Hypothalamus (tissue), 51 donors: ENCODE results near the gene SFMBT1.
"Not testable (repeated sequence)": the region's sequence is repeated elsewhere in the genome, so short reads cannot be mapped to it uniquely, and the experiment has no call there.

Experiments
- DNase-seq, 51 donors: peaks; one replicate each; lab custom pipeline; 2025; lab: John Stamatoyannopoulos, UW

Gene SFMBT1

DNA sequence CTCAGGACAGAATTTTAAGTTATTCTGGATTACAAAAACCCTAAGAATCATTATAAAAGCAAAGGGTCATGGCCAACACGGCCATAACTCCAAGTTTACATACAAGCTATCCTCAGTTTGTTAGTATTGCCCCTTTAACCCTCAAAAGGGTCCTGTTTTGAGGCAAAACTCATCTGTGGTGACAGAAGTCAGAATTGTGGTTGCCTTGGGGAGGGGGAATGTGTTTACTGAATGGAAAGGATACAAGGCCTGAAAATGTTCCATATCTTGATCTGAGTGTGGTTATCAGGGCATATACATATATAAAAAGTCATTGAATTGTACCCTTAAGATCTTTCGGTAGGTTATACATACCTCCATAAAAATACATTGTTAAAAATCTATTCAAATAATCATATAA, 2.1 kb downstream of the SFMBT1 start:
- no peak for DNase-seq

DNA sequence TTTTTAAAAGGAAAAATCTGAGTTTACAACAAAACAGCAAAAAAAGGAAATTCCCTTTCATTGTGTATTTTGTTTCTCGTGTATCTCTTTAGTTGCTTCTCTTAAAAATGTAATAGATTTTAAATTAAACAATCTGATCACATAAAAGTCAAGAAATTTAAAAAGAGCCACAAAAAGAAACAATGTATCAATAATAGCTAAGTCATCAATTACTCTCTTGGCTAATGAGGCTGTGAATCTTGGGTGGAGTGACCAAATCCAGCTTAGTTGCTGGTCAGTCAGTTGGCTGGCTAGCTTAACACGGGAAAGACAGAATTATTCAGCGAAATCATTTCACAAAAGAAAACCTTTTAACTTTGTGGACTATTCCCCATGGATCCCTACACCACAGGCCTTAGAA, 3.2 kb downstream of the SFMBT1 start:
- DNase-seq = no peak

DNA sequence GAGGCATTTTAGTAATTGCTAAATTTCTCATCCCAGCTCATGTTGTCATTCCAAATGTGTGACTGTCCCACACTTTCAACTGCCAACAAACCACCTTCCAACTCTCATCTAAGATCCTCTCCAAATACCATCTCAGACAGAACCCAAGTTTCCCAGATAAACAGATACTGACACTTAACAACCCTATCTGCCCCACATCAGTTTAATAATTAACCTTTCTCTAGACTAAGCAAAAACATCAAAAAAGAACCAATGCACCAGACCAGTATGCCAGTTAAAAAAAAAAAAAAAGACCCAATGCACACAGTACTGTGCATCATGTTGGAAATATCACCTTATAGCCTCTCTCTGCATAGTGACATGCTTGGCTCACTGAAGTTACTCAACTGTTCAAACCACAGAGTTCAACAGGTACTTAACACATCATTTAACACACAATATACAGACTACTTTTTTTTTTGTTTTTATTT, 5.5 kb downstream of the SFMBT1 start:
- no peak for DNase-seq

DNA sequence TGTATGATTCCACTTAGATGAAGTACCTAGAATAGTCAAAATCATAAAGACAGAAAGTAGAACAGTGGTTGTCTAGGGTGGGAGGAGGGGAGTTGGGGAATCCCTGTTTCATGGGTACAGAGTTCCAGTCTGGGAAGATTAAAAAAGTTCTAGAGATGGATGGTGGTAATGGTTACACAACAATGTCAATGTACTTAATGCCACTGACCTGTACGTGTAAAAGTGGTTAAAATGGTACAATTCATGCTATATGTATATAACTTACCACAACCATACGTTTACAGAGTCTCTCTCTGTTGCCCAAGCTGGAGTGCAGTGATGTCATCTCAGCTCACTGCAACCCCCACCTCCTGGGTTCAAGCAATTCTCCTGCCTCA, 6.5 kb downstream of the SFMBT1 start:
- no peak for DNase-seq

DNA sequence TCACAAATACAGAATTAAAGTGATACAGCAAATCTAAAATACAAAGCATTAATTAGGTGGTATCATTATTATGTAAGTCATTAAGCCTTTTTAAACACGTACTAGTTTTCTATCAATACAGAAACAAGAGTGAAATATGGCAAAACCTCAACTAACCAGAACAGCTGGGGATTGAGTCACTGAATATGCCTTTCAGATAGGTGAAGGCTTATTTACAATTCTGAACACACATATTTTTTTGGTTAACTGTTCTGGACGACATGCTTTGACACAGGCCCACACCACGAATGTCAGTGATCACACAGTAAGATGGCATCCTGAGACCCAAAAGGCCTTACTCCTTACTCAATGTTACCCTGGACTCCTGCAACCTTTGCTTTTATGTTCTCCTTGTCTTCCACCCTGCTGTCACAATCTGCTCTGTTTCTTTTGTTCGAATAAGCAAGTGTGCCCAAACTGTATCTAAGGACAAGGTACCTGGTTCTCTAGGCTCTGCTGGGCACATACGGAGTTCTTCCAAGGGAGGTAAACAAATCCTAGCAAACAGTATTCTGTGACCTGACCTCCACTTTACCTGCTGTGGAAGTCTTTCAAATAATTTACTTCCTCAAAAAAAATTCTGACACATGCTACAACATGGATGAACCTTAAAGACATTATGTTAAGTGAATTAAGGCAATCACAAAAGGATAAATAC, 7.0 kb downstream of the SFMBT1 start:
- no peak for DNase-seq

DNA sequence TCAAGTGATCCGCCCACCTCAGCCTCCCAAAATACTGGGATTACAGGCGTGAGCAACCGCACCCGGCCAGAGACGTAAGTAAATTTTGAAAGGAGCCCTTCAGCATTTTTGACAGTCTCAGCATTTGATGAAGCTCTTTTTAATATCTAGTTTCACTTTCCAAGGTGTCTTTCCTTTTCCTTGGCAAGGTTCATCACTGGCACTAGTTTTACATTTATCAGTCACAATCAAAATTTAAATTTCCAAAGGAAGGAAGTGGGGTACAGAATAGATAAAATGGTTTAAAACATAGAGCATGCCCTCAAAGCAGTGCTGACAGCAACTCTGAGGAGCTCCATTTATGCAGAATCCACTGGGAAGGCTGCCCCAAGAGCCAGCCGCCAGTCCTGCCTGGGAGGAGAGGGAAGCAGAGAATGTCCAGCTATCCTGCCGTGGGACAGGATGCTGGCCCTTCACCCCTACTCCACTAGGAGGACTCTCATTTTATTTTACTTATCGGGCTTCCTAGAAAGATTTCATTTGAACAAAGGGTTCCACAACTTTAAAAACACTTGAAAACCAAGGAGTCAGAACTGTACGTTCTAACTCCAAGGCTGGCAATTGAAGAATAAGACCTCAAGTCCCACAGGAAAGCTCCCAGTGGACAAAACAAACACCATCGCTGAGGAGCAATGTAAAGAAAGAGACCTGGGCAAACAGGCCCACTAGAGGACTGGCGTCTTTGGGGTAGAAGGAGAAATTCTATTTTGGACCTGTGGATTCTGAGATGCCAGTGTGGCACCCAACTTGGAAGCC, 9.9 kb downstream of the SFMBT1 start:
- DNase-seq = no peak

DNA sequence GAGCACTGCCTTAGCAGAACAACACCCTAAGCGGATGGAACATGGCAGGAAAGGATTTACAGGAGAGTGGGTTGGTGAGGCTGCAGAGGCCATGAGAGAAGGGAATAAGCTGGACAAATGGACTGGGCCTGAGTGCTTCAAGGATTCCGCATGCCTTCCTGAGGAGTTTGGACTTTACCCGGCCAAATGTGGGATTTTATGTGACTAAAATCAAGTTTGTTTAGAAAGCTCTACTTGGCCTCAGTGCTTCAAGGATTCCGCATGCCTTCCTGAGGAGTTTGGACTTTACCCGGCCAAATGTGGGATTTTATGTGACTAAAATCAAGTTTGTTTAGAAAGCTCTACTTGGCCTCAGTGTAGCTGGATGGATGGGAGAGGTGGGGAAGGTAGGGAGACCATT, 10.9 kb downstream of the SFMBT1 start:
- not testable (repeated sequence) for DNase-seq

DNA sequence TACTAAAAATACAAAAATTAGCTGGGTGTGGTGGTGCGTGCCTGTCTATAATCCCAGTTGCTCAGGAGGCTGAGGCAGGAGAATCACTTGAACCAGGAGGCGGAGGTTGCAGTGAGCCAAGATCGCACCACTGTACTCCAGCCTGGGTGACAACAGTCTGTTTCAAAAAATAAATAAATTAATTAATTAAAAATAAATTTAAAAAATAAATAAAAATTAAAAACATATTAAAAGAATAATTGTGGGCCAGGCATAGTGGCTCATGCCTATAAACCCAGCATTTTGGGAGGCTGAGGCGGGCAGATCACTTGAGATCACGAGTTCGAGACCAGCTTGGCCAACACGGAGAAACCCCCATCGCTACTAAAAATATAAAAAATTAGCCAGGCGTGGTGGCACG, 11.5 kb downstream of the SFMBT1 start:
- not testable (repeated sequence) for DNase-seq

DNA sequence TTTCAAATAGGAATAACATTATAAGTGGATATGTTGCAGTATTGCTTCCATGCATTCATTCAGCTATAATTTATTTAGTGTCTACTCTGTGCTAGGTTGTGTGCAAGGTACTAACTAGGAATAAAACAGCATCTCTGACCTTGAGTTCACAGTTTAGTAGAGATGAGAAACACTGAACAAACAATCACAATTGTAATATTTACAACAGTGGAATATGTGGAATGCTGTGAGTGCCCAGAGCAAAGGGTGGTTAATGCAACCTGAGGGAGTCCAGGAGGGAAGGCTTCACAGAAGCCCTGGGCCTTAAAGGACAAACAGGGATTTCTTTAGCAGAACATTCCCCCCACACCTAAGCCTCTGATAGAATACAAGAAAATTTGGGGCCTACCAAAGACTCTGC, 13.3 kb downstream of the SFMBT1 start:
- no peak for DNase-seq

DNA sequence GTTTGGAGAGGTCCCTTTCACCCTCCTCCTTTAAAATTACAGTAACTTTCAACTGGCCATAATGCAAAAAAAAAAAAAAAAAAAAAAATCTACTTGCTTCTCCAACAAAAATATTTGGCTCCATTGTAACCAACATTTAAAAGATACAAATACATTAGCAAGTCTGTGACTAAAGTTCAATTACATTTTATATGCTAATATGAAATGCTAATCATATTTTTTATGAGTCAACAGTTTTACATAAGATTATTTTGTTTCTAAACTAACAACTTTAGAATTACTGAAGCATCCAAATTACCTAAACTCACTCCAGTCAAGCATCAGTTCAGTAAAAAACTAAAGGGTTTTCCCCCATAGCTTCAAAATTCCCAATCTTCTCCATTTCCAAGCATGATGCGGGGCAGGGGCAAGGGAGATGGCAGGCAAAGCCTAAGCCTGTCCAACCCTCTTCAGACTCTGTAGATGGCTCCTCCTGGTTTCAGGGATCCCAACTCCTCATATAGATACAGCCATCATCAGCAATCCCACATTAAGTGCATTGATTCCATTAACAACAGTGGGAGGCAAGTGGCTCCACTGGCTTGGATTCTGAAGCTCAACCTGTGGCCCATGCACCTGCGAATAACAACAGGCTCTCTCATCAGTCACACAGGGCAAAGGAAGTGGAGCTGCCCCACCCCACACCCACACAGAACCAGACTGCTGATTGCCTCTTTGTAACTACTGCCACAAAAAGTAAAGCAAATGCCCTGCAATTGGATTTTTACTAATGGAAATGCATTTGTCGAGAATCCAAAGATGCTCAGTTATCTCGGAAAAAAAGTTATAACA, 15.0 kb downstream of the SFMBT1 start:
- no peak for DNase-seq

DNA sequence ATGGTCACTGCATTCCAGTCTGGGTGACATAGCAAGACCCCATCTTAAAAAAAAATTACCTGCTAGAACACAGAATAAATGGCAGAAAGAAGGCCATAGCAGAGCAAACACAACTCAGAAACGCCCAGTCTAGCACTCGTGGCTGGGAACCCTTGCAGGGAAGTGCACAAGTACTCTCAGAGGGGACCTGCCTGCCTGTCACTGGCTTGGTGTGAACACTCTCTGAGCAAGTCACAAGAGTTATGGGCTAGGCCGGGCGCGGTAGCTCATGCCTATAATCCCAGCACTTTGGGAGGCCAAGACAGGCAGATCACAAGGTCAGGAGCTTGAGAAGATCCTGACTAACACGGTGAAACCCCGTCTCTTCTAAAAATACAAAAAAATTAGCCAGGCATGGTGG, 17.2 kb downstream of the SFMBT1 start:
- no peak for DNase-seq

DNA sequence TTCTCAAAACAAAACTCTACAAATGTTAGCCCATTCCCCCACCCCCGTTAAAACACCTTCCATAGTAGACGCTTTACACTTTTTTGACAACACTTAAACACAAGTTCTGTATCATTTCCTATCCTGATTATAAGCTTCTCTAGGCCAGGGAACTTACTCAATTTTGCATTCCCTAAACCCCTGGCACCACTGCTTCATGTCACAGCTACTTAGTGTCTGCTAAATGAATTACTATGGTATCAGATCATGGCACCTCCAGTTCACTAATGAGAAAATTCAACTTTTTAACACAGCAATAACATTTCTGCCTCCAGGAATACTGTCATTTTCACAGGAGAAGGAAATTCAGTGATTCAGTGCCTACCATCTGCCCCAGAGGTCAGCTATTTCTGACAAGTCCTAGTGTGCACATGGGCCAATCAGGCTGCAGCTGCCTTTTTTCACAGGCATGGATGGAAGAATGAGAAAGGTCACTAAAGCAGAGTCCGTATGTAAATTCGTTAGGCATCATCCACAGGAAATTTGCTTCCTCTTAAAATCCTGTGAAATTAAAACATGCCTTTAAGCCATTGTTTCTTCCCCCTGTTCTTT, 18.5 kb downstream of the SFMBT1 start:
- DNase-seq = no peak

DNA sequence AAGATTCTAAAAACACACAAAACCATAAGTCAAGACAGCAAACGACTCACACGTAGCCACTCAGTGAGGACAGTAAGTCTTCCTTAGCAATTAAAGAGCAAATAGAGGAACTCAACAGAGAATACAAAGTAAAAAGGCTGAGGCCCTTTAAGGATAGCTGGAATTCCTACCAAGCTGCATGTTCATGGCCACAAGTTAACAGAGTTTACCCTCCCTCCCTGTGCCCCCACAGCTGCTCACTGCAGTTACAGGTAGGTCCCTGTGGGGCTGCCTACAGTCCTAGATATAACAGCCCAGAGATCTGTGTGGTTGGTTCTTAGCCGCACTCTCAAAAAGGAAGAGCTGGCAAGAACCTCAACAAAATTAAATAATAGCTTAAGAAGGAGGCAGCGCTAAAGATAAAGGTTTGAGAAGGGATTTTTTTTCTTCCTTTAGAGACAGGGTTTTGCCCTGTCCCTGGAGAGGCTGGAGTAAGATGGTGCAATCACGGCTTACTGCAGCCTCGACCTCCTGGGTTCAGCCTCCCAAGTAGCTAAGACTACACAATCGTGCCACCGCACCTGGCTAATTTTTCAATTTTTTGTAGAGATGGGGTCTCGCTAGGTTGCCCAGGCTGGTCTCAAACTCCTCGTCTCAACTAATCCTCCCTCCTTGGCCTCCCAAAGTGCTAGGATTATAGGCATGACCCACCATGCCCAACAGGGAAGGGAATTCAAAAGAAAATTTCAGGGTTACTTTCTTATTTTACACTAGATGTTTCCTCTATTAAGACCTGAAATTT, 19.3 kb downstream of the SFMBT1 start:
- no peak for DNase-seq

DNA sequence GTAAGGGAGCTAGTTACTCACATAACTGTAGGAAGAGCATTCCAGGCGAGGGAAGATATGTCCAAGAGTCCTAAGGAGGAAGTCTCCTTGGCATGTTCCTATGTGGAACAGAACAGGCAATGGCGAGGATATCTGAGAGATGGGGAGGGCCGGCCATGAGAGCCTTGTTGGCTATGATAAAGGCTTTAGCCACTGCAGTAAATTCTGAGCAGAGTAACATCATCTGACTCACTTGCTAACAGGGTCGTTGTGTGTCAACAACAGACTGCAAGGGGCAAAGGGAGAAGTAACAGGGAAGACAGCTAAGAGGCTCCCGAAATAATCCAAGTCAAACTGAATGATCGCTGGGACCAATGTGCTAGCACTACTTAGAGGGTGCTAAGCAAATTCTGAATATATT, 21.6 kb downstream of the SFMBT1 start:
- DNase-seq = no peak

DNA sequence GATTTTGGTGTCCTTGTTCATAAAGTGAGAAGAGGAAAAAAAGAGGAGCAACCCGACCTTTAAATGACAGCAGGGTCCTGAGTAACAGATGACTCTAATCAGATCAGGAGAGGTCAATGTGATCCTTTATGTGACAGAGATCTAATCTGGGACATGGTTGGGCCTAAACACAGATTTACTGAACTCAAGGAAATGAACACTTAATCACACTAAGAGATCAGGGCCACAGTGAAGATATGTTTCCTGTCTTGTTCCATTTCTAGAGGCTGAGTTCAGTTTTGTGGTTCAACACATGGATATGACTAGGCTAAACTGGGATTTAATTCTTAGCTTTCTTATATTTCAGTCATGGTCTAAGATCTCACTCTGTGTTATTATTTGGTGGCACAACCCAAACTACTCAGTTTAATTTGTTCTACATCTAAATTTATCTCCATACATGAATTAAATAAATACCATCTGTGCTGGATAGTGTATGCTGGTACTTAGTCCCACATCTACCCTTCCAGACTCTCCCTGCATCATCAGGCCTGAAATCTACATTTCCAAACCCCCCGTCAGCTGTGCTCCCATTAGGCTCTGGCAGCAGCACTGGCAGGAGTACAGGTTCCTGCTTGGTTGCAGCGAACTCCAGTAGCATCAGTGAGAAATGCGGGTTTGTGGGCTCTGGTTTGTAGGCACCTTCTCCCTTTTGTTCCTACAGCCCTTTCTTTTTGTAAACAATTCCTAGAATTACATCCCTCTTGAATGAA, 22.6 kb downstream of the SFMBT1 start:
- no peak for DNase-seq

DNA sequence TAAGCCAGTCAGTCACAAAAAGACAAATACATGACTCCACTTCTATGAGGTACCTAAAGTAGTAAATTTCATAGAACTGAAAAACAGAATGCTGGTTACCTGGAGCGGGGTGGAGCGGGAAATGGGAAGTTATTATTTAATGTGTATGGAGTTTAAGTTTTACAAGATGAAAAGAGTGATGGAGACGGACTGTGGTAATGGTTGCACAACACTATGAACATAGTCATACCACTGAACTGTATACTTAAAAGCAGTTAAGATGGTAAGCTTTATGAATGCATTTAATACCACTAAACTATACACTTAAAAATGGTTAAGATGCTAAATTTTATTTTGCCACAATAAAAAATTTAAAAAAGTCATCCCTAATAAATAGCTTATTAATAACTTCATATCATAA, 23.2 kb downstream of the SFMBT1 start:
- no peak for DNase-seq

DNA sequence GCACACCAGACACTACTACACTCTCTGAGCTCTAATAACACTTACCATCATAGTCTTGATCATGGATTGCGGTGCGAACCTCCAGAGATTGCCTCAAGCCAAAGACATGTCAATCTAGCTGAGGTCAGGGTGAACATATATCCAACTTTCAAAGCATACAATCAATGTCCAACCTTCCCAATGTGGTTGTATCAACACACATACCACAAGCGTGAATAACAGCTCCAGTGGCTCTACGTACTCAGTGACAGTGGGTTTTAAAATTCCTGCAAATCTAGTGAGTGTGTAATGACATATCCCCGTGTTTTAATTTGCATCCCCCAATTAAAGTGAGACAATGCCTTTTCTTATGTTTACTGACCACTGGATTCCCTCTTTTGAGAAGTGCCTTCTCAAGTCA, 29.6 kb downstream of the SFMBT1 start:
- DNase-seq = no peak

DNA sequence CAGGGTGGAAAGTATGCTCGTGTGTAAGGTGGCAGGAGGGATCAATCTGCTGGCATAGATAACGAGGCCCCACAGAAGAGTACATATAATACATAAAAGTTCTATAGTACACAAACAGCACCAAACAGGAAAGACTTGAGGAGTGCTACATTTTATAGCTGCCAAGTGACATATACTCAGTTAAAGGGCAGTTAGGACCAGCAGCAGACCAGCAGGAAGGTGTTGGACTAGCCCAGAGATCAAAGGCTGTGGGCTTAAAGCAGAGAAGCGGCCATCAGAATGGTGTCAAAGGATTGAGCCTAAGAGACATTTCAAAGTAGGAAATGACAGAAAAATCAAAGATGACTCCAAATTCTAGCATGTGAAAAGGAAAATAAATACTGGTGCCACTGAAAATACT, 34.5 kb downstream of the SFMBT1 start:
- no peak for DNase-seq

DNA sequence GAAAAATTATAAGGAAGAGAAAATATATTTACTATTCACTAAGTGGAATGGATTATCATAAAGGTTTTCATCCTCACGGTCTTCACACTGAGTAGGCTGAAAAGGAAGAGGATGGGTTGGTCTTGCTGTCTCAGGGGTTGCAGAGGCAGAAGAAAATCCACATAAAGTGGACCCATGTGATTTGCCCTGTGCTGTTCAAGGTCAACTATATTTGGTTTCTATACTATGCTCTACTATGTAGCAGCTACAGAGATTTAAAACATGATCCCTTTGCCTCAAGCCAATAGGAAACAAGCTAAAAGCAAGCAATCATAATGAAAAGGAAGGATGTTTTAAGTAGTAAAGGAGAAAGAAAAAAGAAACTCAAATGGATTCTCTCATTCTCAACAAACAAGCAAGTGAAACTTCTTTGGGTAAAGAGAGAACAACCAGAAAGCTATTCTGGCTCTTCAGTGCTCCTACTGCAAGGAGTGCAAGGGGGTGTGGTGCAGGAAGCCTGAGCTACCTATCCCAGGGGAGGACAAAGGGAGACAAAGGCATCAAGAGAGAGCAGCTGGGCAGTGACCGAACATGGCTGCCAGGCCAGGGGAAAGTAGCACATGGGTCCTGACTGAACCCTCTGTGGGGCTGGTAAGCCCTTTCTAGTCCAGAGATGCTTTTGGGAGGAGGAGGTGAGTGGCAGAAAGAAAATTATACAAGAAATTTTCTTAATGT, 35.9 kb downstream of the SFMBT1 start:
- no peak for DNase-seq
